Karpas-422 (cell line): ENCODE measurements around the gene HTR6. TPM values are rescaled to one million over a fixed set of nuclear protein-coding genes. Genes with fewer than 3 reads are reported as not detected.
A peak's percentile ranks its signal among the peaks of the same experiment; 100 is the strongest.

Experiments
- DNase-seq: peaks from one replicate; pipeline ENCODE4 v3.0.0-alpha.2; 2015
- H2AFZ ChIP-seq: fragments of 200-600 bp; sonication (generic); 2 replicates; pipeline ENCODE4 v1.6.1; 2014; ENCODE audit warnings: antibody characterized with exemption, low read length, mixed read lengths
- H3K27ac ChIP-seq: fragments of 200-600 bp; sonication (generic); 2 replicates; pipeline ENCODE4 v1.5.1; 2014; ENCODE audit warnings: mild to moderate bottlenecking, low read length, moderate library complexity
- H3K27me3 ChIP-seq: fragments of 200-600 bp; sonication (generic); 2 replicates; pipeline ENCODE4 v1.6.1; 2014; ENCODE audit warnings: low read length, mixed read lengths
- H3K36me3 ChIP-seq: fragments of 200-600 bp; sonication (generic); 2 replicates; pipeline ENCODE4 v1.6.1; 2014; ENCODE audit warnings: low read length, mixed read lengths; ENCODE audit not compliant: insufficient read depth
- H3K4me1 ChIP-seq: fragments of 200-600 bp; sonication (generic); 2 replicates; pipeline ENCODE4 v1.6.1; 2014; ENCODE audit warnings: mild to moderate bottlenecking, low read length, mixed read lengths
- H3K4me2 ChIP-seq: fragments of 200-600 bp; sonication (generic); 2 replicates; pipeline ENCODE4 v1.6.1; 2014; ENCODE audit warnings: low read length, low read depth, mild to moderate bottlenecking; ENCODE audit not compliant: poor library complexity, severe bottlenecking
- H3K4me3 ChIP-seq: fragments of 200-600 bp; sonication (generic); 2 replicates; pipeline ENCODE4 v1.5.1; 2014; ENCODE audit warnings: mild to moderate bottlenecking, antibody characterized with exemption, low read length, mixed read lengths
- H3K79me2 ChIP-seq: fragments of 200-600 bp; sonication (generic); 2 replicates; pipeline ENCODE4 v1.6.1; 2014; ENCODE audit warnings: mild to moderate bottlenecking, low read length, mixed read lengths
- H3K9ac ChIP-seq: fragments of 200-600 bp; sonication (generic); 2 replicates; pipeline ENCODE4 v1.6.0; 2014; ENCODE audit warnings: low read length
- H3K9me2 ChIP-seq: fragments of 200-600 bp; sonication (generic), shearing (Covaris generic); replicated peaks from 2 replicates; pipeline ENCODE4 v1.6.0; 2014; ENCODE audit warnings: mild to moderate bottlenecking, low read length, moderate library complexity; ENCODE audit not compliant: insufficient read depth
- H3K9me3 ChIP-seq: fragments of 300-700, 200-600 bp; sonication (generic); 2 replicates; pipeline ENCODE4 v1.6.1; 2014; ENCODE audit warnings: low read length, mixed read lengths
- H4K20me1 ChIP-seq: fragments of 200-600 bp; sonication (generic); 2 replicates; pipeline ENCODE4 v1.6.1; 2014; ENCODE audit warnings: mild to moderate bottlenecking, antibody characterized with exemption, low read length, low read depth; ENCODE audit not compliant: insufficient read depth
- total RNA-seq: library from RNA; depleted of rRNA; stranded (reverse); fragments of >200 nt; shearing (Covaris generic); gene quantifications from 2 replicates; pipeline ENCODE4 v1.2.3, GENCODE V29; 2014; ENCODE audit warnings: low replicate concordance

Gene HTR6
- total RNA-seq, 1 experiment from 2014 or later = not detected

DNA sequence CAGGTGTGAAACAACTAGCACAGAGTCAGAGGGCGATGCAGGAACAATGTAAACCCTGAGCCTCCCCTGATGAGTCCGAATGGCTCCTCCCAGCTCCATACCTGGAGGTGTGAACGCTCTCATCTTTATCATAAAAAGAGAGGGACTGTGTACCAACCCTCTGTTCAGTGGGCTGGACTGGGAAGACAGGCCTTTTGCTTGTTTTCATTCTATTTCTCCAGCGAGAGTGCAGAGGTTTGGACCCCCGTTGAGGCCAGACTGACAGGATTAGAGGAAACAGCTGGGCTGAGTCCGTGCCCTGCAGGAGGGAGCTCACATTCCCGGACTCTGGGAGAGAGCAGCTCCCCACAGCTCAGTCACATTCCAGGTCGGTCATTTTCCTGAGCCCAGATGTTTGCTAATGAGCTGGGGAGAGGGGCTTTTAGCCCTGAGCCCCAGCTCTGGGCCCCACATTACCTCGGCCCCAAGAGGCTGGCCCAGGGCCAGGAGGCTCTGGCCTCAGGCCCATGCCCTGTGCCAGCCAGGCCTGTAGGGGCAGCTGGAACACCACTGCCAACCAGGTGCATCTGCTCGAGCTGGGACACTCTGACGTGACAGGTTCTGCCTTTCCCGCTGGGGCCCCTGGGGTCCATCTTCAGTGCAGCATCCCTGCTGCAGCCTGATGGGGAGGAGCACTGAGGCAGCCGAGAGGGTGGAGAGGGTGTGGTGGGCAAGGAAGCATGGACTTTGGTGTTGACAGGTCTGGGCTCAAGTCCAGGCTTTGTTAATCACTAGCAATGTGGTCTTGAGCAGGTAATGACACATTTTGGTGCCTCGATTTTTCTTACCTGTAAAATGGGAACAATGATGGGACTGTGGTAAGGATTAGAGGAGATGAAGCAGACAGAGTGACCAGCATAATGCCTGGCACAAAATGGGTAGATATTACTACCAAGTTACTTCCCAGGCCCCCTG lies 24.0 kb upstream of the HTR6 start:
- Histone ChIP-seq H3K4me3 (no peak overlapping the region), H3K4me1 (no peaks in the 10 kb centered on the region), H3K27me3 (no peaks in the 10 kb centered on the region), H3K36me3 (no peaks in the 10 kb centered on the region), H3K9ac (no peak overlapping the region), H3K4me2 (no peak overlapping the region), H3K9me3 (no peaks in the 10 kb centered on the region), H3K79me2 (no peaks in the 10 kb centered on the region), H3K27ac (no peak overlapping the region), H2AFZ (no peak overlapping the region), H4K20me1 (no peaks in the 10 kb centered on the region), H3K9me2 (no peaks in the 10 kb centered on the region)
- no peak for DNase-seq

DNA sequence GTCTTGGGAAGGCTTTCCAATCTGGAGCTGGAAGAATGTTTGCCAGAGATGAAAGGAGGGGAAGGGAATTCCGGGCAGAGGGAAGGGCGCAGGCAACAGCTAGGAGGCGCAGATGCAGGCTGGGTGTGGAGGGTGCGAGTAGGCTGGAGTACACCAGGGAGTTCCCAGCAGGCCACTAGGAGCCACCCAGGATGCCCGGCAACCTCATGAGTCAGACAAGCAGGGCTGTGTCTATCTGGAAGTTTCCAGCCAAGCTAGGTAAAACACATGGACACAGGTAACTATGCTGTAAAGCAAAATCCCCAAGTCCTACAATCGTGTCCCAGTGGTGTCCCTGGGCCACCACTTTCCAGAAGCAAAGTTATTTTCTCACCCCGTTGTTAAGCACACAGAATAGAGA lies 21.6 kb upstream of the HTR6 start:
- H3K9ac ChIP-seq = no peak overlapping the region
- H3K27ac ChIP-seq = no peak overlapping the region
- DNase-seq = no peak
- no peaks in the 10 kb centered on the region for H4K20me1 ChIP-seq
- H3K27me3 ChIP-seq = no peaks in the 10 kb centered on the region
- no peak overlapping the region for H3K4me3 ChIP-seq
- no peaks in the 10 kb centered on the region for H3K9me3 ChIP-seq
- H2AFZ ChIP-seq = no peak overlapping the region
- no peaks in the 10 kb centered on the region for H3K4me1 ChIP-seq
- H3K79me2 ChIP-seq = no peaks in the 10 kb centered on the region
- no peaks in the 10 kb centered on the region for H3K9me2 ChIP-seq
- H3K36me3 ChIP-seq = no peaks in the 10 kb centered on the region
- no peak overlapping the region for H3K4me2 ChIP-seq

DNA sequence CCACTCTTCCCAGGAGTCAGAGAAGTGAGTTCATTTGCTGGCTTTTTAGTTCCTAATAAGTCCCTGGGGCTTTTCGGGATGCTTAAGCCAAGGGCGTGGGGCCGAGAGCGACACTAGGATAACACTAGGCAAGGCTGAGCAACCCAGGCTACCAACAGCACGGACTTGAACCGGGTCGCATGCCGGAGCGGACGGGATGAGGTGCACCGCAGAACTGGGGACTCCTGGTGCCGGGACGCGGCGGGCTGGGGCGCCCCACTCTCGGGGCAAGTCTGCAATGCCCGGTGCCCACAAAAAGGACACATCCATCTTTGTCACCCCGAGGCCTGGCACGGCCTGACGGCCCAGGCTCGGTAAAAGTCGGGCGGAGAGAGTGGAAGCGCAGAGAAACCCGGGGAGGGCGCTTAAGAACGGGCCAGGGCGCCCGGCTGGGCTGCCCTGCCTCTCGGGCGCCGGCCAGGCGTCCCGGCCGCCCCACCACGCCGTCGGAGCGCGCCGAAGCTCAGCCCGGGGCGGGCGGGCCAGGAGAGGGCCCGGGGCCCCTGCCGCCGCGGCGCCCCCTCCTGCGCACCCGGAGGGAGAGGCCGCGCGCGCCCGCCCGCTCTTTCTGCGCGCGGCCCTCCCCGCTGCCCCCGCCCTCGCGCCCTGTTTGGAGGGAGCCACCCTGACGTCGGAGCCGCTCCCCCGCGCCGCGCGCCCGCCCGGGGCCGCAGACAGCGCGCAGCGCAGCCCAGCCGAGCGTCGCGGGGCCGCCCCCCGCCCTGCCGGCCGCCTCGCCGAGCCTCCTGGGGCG lies 20.9 kb upstream of the HTR6 start, which contains the start of gene NBL1:
Gene NBL1, plus strand, starts transcription at position 710 of the 793 bp plus-strand sequence. CDS start 10,720 bp downstream, outside the sequence.
- Histone ChIP-seq H3K4me3 (no peak within 1 kb of the TSS), H3K9me3 (no peaks in the 10 kb centered on the region), H3K27me3 (no peaks in the 10 kb centered on the region), H3K9ac (no peak within 1 kb of the TSS), H3K4me2 (peak within 1 kb of the TSS; percentile 23), H4K20me1 (no peaks in the 10 kb centered on the region), H3K79me2 (no peaks in the 10 kb centered on the region), H3K9me2 (no peaks in the 10 kb centered on the region), H3K36me3 (no peaks in the 10 kb centered on the region), H2AFZ (no peak within 1 kb of the TSS), H3K4me1 (no peaks in the 10 kb centered on the region), H3K27ac (no peak within 1 kb of the TSS)
- DNase-seq = no peak

DNA sequence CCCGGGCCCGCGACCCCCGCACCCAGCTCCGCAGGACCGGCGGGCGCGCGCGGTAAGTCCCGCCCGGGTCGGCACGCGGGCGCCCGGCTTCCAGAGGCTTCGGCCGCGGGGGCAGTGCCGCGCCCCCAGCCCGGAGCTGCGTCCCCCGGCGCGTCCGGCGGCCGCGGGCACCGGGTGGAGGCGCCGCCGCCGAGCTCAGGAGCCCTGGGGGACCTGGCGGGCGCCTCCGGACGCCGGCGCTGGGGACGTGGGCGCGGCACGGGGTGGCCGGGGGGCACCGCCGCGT lies 20.3 kb upstream of the HTR6 start:
- Histone ChIP-seq H3K4me1 (no peaks in the 10 kb centered on the region), H3K9me2 (no peaks in the 10 kb centered on the region), H3K4me3 (no peak overlapping the region), H3K27ac (no peak overlapping the region), H2AFZ (no peak overlapping the region), H3K9ac (no peak overlapping the region), H3K9me3 (no peaks in the 10 kb centered on the region), H3K79me2 (no peaks in the 10 kb centered on the region), H3K36me3 (no peaks in the 10 kb centered on the region), H4K20me1 (no peaks in the 10 kb centered on the region), H3K4me2 (no peak overlapping the region), H3K27me3 (no peaks in the 10 kb centered on the region)
- DNase-seq = no peak

DNA sequence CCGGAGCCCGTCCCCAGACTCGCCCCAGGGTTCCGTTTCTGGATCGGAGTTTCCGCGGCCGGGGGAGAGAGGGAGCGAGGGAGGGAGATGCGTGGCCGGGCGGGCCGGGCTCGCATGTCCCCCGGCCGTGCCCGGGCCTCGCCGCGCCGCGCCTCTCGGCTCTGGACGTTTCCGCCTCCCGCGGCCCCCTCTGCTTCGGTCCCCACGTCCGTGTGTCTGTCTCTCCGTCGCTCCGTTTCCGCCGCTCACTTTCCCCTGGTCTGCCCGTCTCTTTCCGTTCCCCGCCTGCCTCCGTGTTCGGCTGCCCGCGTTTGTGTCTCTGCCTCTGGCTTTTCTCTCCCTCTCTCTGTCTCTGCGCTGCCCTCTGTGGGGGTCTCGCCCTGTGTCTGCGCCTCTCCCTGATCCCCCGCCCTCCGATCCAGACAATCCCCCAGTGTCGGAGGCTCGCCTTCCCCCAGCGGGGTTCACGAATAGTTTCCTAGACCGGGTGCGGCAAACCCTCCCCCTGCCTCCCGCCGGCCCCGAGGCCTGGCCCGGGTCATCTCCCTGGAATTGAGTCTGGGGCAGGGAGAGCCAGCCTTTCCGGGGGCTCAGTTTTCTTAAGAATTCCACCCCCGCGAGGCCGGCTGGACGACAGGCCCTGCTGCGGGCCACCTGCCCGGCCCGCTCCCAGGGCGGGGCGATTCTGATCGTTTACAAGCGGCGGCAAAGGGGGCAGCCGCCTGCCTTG lies 19.8 kb upstream of the HTR6 start:
- H3K9me2 ChIP-seq = no peaks in the 10 kb centered on the region
- H2AFZ ChIP-seq = no peak overlapping the region
- H4K20me1 ChIP-seq = no peaks in the 10 kb centered on the region
- H3K79me2 ChIP-seq = no peaks in the 10 kb centered on the region
- no peaks in the 10 kb centered on the region for H3K36me3 ChIP-seq
- no peaks in the 10 kb centered on the region for H3K9me3 ChIP-seq
- peak overlapping the region; percentile 23 for H3K4me2 ChIP-seq
- no peak overlapping the region for H3K9ac ChIP-seq
- H3K27me3 ChIP-seq = no peaks in the 10 kb centered on the region
- H3K4me3 ChIP-seq = no peak overlapping the region
- H3K27ac ChIP-seq = no peak overlapping the region
- no peaks in the 10 kb centered on the region for H3K4me1 ChIP-seq
- no peak for DNase-seq

DNA sequence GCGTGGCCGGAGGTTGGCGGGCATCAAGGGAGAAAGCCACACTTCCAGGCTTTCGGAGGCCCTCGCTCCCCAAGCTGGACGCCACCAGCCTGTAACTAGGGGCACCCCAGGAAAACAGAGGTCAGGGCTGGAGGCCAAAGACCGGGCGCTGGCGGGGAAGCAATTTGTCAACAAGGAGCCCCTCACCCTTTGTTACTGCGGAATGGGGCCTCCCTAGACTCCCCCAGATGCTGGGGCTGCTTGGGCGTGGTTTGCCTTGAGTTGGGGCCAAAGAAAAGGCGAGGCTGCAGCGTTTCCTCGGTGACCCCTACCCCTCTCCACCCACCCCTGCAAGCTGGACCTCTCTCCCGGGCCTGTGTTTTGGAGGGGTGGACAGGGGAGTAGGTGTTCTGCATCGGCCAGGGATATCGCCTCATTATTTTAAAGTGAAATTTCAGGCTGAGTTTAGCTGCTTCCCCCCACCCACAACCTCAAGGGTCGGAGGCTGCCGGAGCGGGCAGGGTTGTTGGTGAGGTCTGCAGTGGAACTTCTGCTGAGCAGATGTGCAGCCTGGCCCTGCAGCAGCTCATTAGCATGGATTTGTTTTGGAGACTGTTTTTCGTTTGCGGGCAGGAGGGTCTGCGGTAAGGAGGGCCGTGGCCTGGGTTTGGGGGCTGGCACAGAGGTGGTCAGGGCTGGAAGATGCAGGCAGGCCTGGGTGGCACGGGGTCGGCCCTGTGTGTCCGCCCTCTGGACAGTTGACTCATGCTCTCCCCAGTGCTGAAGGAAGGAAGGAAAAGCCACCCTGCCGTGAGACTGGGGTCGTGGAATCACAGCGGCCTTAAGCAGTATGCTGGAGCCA lies 19.0 kb upstream of the HTR6 start:
- Histone ChIP-seq H3K79me2 (no peaks in the 10 kb centered on the region), H3K4me3 (no peak overlapping the region), H3K9me2 (no peaks in the 10 kb centered on the region), H3K27me3 (no peaks in the 10 kb centered on the region), H2AFZ (no peak overlapping the region), H3K4me1 (no peaks in the 10 kb centered on the region), H3K9me3 (no peaks in the 10 kb centered on the region), H3K9ac (no peak overlapping the region), H3K4me2 (no peak overlapping the region), H3K27ac (no peak overlapping the region), H3K36me3 (no peaks in the 10 kb centered on the region), H4K20me1 (no peaks in the 10 kb centered on the region)
- no peak for DNase-seq

DNA sequence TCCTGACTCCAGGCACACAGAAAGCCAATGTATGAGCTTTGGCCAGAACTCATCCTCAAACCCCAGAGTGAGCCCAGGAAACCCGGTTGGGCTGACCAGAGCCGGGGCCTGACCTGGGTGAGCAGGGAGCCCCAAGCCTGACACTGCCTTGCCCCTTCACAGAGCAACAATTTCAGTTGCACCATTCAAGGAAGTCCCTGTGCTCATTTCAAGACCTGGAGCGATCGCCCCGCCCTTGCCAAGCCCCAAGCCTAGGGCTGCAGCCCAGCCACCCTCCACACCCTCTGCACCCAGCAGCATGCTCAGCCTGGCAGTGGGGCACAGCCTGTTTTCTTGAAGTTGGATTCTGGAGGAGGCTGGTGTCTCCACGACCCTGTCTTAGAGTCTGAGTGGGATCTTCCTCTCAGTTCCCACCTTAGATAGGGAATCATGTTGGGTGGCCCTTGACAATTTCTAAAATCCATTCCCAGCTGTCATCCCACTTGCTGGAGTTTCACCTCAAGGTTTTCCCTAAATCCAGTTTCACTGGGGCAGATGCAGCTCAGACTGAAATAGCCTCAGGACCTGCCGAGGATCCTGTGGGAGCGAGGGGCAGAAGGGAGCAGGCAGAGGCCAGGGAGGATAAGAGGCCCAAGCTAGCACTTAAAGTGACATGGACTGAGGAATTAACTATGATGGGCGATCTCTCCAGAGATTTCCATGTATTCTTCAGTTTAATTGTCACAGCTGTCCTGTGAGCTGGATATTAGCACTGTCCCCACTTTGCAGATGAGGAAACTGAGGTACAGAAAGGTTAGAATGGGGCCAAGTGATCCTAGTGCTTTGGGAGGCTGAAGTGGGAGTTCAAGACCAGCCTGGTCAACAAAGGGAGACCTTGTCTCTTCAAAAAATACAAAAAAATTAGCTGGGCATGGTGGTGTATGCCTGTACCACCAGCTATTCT lies 18.0 kb upstream of the HTR6 start:
- Histone ChIP-seq H3K9me2 (no peaks in the 10 kb centered on the region), H3K4me2 (no peak overlapping the region), H3K4me1 (no peaks in the 10 kb centered on the region), H3K36me3 (no peaks in the 10 kb centered on the region), H3K4me3 (no peak overlapping the region), H3K27ac (no peak overlapping the region), H2AFZ (no peak overlapping the region), H3K79me2 (no peaks in the 10 kb centered on the region), H3K9ac (no peak overlapping the region), H4K20me1 (no peaks in the 10 kb centered on the region), H3K9me3 (no peaks in the 10 kb centered on the region), H3K27me3 (no peaks in the 10 kb centered on the region)
- DNase-seq = peak; percentile 54
